ENCODE measurements around the gene S1PR1. TPM values are rescaled to one million over a fixed set of nuclear protein-coding genes. Genes with fewer than 3 reads are reported as not detected.
"Not testable (repeated sequence)": the region's sequence is repeated elsewhere in the genome, so short reads cannot be mapped to it uniquely, and the experiment has no call there.

S1PR1 gene
- total RNA-seq, 1 donor: 2.8 TPM

DNA sequence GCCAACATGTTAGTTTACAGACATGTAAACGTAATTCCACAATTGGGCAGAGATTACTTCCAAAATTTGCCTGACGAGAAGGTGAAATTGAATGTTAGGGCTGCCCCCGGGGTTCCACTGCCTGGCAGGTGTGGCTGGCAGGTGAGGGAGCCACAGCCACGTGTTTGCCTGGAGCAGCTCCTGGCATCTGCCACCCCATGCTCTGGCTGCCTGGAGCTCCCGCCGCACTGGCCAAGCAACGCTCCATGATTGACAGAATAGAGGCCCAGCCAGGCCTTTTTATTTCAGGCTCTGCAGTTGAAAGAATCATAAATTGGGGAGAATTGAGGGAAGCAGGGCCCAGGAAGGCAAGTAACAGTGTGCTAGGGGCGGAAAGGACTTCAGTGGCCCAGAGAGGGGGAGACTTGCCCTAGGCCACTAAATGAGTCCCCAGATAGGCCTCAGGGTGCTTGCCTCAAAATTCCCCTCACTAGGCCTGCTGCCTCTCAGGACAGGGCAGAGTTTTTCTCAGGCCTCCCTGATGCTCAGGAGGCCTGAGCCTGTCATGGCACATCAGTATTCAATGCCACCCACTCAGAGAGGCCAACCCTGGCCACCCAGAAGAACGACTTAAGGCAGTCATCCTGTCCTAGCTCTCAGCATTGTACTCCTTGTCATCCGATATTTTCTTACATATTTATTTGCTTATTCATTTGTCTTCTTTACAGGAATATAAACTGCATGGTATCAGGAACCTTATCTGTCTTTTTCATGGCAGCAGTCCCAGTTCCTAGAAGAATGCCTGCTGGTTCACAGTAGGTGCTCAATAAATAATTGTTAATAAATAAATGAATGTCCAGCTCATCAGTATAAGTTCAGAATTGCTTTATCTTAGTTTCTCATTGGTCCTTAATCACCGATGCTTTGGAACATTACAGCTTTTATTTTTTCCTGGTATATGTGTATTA, 16.6 kb upstream of the S1PR1 start:
- DNase-seq (ENCODE audit: low read depth): no peak
- TF ChIP-seq, protein P1, sequence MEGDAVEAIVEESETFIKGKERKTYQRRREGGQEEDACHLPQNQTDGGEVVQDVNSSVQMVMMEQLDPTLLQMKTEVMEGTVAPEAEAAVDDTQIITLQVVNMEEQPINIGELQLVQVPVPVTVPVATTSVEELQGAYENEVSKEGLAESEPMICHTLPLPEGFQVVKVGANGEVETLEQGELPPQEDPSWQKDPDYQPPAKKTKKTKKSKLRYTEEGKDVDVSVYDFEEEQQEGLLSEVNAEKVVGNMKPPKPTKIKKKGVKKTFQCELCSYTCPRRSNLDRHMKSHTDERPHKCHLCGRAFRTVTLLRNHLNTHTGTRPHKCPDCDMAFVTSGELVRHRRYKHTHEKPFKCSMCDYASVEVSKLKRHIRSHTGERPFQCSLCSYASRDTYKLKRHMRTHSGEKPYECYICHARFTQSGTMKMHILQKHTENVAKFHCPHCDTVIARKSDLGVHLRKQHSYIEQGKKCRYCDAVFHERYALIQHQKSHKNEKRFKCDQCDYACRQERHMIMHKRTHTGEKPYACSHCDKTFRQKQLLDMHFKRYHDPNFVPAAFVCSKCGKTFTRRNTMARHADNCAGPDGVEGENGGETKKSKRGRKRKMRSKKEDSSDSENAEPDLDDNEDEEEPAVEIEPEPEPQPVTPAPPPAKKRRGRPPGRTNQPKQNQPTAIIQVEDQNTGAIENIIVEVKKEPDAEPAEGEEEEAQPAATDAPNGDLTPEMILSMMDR (IDR thresholded peaks at IDR 0.05; ENCODE audit: insufficient read depth, low read length): no peak

DNA sequence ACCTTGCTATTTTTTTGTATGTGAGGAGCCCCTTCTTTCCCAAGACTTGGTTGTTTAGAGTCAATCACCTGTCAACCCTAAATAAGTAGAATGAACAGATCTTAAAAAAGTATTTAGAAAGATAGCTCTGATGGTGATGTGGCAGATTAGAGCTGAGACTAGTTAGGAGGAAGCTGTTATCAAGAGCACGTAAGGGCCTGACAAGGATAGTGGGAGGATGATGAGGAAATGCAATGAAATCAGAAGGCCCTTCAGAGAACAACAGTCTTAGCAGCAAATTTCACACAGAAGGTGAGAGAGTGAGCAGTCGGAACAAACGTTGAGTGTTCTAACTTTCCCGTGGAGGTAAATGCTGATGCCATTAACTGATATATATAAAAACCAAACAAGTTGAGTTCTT, 15.9 kb upstream of the S1PR1 start:
- no peak for DNase-seq (ENCODE audit: low read depth)
- H3K4me3 ChIP-seq (ENCODE audit: low read depth, low read length): no peak overlapping the region
- TF ChIP-seq, protein P1 (IDR thresholded peaks at IDR 0.05; ENCODE audit: insufficient read depth, low read length): no peak

More for the DNA sequence above, 16.6 kb upstream of the S1PR1 start:
- no peak overlapping the region for H3K4me3 ChIP-seq (ENCODE audit: low read depth, low read length)

DNA sequence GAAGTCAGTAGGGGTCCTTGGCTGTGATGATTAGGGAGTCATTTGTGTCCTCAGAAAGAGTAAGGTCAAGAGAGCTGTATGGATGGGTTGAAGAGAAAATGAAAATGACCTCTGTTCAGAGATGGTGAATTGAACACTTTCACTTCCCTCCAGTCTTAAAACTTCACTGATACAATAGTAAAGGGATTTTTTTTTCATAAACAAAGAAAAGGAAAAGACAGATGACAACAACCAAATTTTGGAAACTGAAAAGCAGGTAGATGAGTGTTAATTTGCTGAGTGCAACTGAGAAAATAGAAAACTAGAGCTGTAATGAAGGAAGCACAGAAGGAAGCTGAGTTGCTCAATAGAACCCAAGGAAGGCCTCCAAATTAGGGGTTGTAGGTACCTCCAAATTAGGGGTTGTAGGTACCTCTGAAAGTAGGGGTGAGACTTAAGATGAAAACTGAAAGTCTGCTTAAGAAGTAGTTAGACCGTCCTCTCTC, 14.8 kb upstream of the S1PR1 start:
- TF ChIP-seq, protein P1 (IDR thresholded peaks at IDR 0.05; ENCODE audit: insufficient read depth, low read length): no peak
- no peak for DNase-seq (ENCODE audit: low read depth)
- H3K4me3 ChIP-seq (ENCODE audit: low read depth, low read length): no peak overlapping the region

DNA sequence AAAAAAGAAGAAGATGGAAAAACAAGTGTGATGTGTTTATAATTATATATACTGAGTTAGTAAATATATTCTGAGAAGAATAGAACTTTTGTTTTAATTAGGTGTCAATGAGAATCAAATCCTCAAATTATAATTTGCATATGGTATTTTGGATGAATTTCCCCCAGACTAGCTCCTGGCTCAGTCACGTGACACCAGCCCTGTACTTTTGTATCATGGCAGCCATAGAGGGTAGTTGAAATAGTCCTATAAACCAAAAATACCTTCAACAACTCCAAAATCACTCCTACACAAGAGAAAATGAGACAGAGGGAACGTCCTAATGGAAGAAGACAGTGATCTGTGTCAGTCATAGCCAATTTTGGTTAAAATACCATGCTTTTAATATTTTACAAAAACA, 9.0 kb upstream of the S1PR1 start:
- no peak for DNase-seq (ENCODE audit: low read depth)
- H3K4me3 ChIP-seq (ENCODE audit: low read depth, low read length): no peak overlapping the region
- TF ChIP-seq, protein P1 (IDR thresholded peaks at IDR 0.05; ENCODE audit: insufficient read depth, low read length): no peak

DNA sequence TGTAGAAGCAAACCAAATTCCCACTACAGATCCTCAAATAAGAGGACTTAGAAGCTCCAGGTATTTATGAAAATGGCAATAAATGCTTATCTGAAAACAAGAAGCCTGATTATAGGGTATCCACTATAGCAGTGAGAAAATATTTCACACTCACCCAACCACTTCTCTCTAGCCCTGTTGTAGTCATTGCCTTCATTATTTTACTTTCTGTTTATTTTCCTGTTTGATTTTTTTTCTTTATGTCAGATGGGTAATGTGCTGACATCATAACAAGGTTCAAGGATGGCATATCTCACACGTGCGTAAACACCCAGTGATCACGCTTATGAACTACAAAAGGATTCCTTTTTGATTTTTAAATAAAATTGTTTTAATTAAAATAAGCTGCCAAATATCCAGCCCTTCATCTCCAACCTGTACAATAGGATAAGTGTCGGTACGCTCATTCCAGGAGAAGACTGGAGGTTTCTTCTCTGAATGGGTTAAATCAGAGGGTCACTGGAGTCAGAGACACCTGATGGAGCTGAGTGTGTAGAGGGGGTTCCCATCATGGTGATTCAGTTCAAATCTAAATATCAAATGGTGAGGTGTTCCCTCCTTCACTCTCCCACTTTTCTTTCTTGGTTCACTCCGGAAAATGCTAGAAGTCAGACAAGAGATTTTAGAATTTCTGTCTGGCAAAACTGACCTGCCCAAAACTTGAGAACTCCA, 8.2 kb upstream of the S1PR1 start:
- H3K4me3 ChIP-seq (ENCODE audit: low read depth, low read length): no peak overlapping the region
- no peak for DNase-seq (ENCODE audit: low read depth)
- TF ChIP-seq, protein P1 (IDR thresholded peaks at IDR 0.05; ENCODE audit: insufficient read depth, low read length): no peak

DNA sequence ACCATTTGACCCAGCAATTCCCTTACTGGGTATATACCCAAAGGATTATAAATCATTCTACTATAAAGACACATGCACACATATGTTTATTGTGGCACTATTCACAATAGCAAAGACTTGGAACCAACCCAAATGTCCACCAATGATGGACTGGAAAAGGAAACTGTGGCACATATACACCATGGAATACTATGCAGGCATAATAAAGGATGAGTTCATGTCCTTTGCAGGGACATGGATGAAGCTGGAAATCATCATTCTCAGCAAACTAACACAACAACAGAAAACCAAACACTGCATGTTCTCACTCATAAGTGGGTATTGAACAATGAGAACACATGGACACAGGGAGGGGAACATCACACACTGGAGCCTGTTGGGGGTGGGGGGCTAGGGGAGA, 4.6 kb upstream of the S1PR1 start:
- not testable (repeated sequence) for H3K4me3 ChIP-seq (ENCODE audit: low read depth, low read length); DNase-seq (ENCODE audit: low read depth)

DNA sequence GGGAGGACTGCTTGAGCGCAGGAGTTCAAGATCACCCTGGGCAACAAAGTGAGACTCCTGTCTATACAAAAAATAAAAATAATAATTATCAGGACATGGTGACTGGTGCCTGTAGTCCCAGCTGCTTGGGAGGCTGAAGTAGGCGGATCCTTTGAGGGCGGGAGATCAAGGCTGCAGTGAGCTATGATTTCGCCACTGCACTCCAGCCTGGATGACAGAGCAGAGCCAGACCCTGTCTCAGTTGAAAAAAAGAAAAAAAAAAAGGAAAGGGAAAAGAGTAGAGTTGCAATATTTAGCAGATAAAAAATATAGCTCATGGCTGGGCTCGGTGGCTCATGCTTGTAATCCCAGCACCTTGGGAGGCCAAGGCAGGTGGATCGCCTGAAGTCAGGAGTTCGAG, 3.3 kb upstream of the S1PR1 start:
- no peak overlapping the region for H3K4me3 ChIP-seq (ENCODE audit: low read depth, low read length)
- DNase-seq (ENCODE audit: low read depth): no peak
- TF ChIP-seq, protein P1 (IDR thresholded peaks at IDR 0.05; ENCODE audit: insufficient read depth, low read length): no peak
